ENCODE results near the gene TMSB15B.
"Not testable (repeated sequence)": the region's sequence is repeated elsewhere in the genome, so short reads cannot be mapped to it uniquely, and the experiment has no call there.

Gene TMSB15B

GRCh38 chrX:103949506-103949905, 12.9 kb upstream of the TMSB15B start:
- Histone ChIP-seq H3K9me3 (replicated peaks; ENCODE audit: low read length) (no peaks in the 10 kb centered on the region), H3K36me3 (ENCODE audit: insufficient read depth, low read length) (no peaks in the 10 kb centered on the region), H3K4me2 (ENCODE audit: low read length) (no peak overlapping the region), H3K9ac (ENCODE audit: low read depth, low read length) (no peak overlapping the region), H3K4me1 (ENCODE audit: control insufficient read depth, insufficient read depth, low read length) (no peaks in the 10 kb centered on the region), H3K4me3 (ENCODE audit: low read length) (no peak overlapping the region), H3K27me3 (ENCODE audit: control insufficient read depth, insufficient read depth, low read length) (peaks cover 6% of the 10 kb centered on the region)

- H3K36me3 ChIP-seq (ENCODE audit: insufficient read depth, low read length): no peaks in the 10 kb centered on the region
- no peak overlapping the region for H3K9ac ChIP-seq (ENCODE audit: low read depth, low read length)
- H3K9me3 ChIP-seq (replicated peaks; ENCODE audit: low read length): no peaks in the 10 kb centered on the region
- no peak overlapping the region for H3K4me2 ChIP-seq (ENCODE audit: low read length)
- no peaks in the 10 kb centered on the region for H3K4me1 ChIP-seq (ENCODE audit: control insufficient read depth, insufficient read depth, low read length)
- no peak overlapping the region for H3K4me3 ChIP-seq (ENCODE audit: low read length)
- H3K27me3 ChIP-seq (ENCODE audit: control insufficient read depth, insufficient read depth, low read length): peaks cover 3% of the 10 kb centered on the region
Measured at GRCh38 chrX:103953353-103953752, 9.1 kb upstream of the TMSB15B start.

- H3K9ac ChIP-seq (ENCODE audit: low read depth, low read length): no peak overlapping the region
- peaks cover 3% of the 10 kb centered on the region for H3K27me3 ChIP-seq (ENCODE audit: control insufficient read depth, insufficient read depth, low read length)
- H3K4me1 ChIP-seq (ENCODE audit: control insufficient read depth, insufficient read depth, low read length): no peaks in the 10 kb centered on the region
- H3K9me3 ChIP-seq (replicated peaks; ENCODE audit: low read length): no peaks in the 10 kb centered on the region
- H3K4me2 ChIP-seq (ENCODE audit: low read length): no peak overlapping the region
- no peak overlapping the region for H3K4me3 ChIP-seq (ENCODE audit: low read length)
- no peaks in the 10 kb centered on the region for H3K36me3 ChIP-seq (ENCODE audit: insufficient read depth, low read length)
Measured at GRCh38 chrX:103954259-103954658, 8.2 kb upstream of the TMSB15B start.

GRCh38 chrX:103960599-103960998, 1.8 kb upstream of the TMSB15B start:
- H3K4me2 ChIP-seq (ENCODE audit: low read length); H3K9ac ChIP-seq (ENCODE audit: low read depth, low read length); H3K27me3 ChIP-seq (ENCODE audit: control insufficient read depth, insufficient read depth, low read length); H3K36me3 ChIP-seq (ENCODE audit: insufficient read depth, low read length); H3K4me1 ChIP-seq (ENCODE audit: control insufficient read depth, insufficient read depth, low read length); H3K4me3 ChIP-seq (ENCODE audit: low read length); H3K9me3 ChIP-seq (replicated peaks; ENCODE audit: low read length): not testable (repeated sequence)

- H3K4me2 ChIP-seq (ENCODE audit: low read length); H3K36me3 ChIP-seq (ENCODE audit: insufficient read depth, low read length); H3K9me3 ChIP-seq (replicated peaks; ENCODE audit: low read length); H3K4me1 ChIP-seq (ENCODE audit: control insufficient read depth, insufficient read depth, low read length); H3K4me3 ChIP-seq (ENCODE audit: low read length); H3K9ac ChIP-seq (ENCODE audit: low read depth, low read length); H3K27me3 ChIP-seq (ENCODE audit: control insufficient read depth, insufficient read depth, low read length): not testable (repeated sequence)
Measured at GRCh38 chrX:103983508-103983907, 21.1 kb downstream of the TMSB15B start.

- Histone ChIP-seq H3K27me3 (ENCODE audit: control insufficient read depth, insufficient read depth, low read length) (peaks cover 55% of the 10 kb centered on the region), H3K9ac (ENCODE audit: low read depth, low read length) (no peak overlapping the region), H3K36me3 (ENCODE audit: insufficient read depth, low read length) (no peaks in the 10 kb centered on the region)
Measured at GRCh38 chrX:103999234-103999633, 36.8 kb downstream of the TMSB15B start.

GRCh38 chrX:104008831-104009230, 46.4 kb downstream of the TMSB15B start:
- Histone ChIP-seq H3K36me3 (ENCODE audit: insufficient read depth, low read length) (no peaks in the 10 kb centered on the region), H3K9ac (ENCODE audit: low read depth, low read length) (no peak overlapping the region), H3K27me3 (ENCODE audit: control insufficient read depth, insufficient read depth, low read length) (peaks cover 16% of the 10 kb centered on the region), H3K9me3 (replicated peaks; ENCODE audit: low read length) (no peaks in the 10 kb centered on the region), H3K4me2 (ENCODE audit: low read length) (no peak overlapping the region), H3K4me3 (ENCODE audit: low read length) (no peak overlapping the region), H3K4me1 (ENCODE audit: control insufficient read depth, insufficient read depth, low read length) (no peaks in the 10 kb centered on the region)

More at GRCh38 chrX:103999234-103999633, 36.8 kb downstream of the TMSB15B start:
- no peak overlapping the region for H3K4me3 ChIP-seq (ENCODE audit: low read length)
- H3K9me3 ChIP-seq (replicated peaks; ENCODE audit: low read length): no peaks in the 10 kb centered on the region
- no peak overlapping the region for H3K4me2 ChIP-seq (ENCODE audit: low read length)
- no peaks in the 10 kb centered on the region for H3K4me1 ChIP-seq (ENCODE audit: control insufficient read depth, insufficient read depth, low read length)

GRCh38 chrX:104013158-104013557, 50.7 kb downstream of the TMSB15B start:
- Histone ChIP-seq H3K36me3 (ENCODE audit: insufficient read depth, low read length) (no peaks in the 10 kb centered on the region), H3K4me3 (ENCODE audit: low read length) (no peak overlapping the region), H3K27me3 (ENCODE audit: control insufficient read depth, insufficient read depth, low read length) (peaks cover 4% of the 10 kb centered on the region), H3K4me2 (ENCODE audit: low read length) (no peak overlapping the region), H3K4me1 (ENCODE audit: control insufficient read depth, insufficient read depth, low read length) (no peaks in the 10 kb centered on the region), H3K9ac (ENCODE audit: low read depth, low read length) (no peak overlapping the region), H3K9me3 (replicated peaks; ENCODE audit: low read length) (no peaks in the 10 kb centered on the region)

- Histone ChIP-seq H3K36me3 (ENCODE audit: insufficient read depth, low read length) (no peaks in the 10 kb centered on the region), H3K4me2 (ENCODE audit: low read length) (no peak within 1 kb of the TSS), H3K9ac (ENCODE audit: low read depth, low read length) (no peak within 1 kb of the TSS), H3K4me1 (ENCODE audit: control insufficient read depth, insufficient read depth, low read length) (no peaks in the 10 kb centered on the region), H3K4me3 (ENCODE audit: low read length) (no peak within 1 kb of the TSS), H3K27me3 (ENCODE audit: control insufficient read depth, insufficient read depth, low read length) (peaks cover 4% of the 10 kb centered on the region), H3K9me3 (replicated peaks; ENCODE audit: low read length) (no peaks in the 10 kb centered on the region)
Measured at GRCh38 chrX:104013606-104014005, 51.2 kb downstream of the TMSB15B start, which contains the start of gene H2BW1. H2BW1 (minus strand) TSS chrX:104013708; CDS start chrX:104013576, 132 bp downstream.

- H3K4me2 ChIP-seq (ENCODE audit: low read length); H3K9me3 ChIP-seq (replicated peaks; ENCODE audit: low read length); H3K9ac ChIP-seq (ENCODE audit: low read depth, low read length); H3K4me1 ChIP-seq (ENCODE audit: control insufficient read depth, insufficient read depth, low read length); H3K4me3 ChIP-seq (ENCODE audit: low read length); H3K27me3 ChIP-seq (ENCODE audit: control insufficient read depth, insufficient read depth, low read length); H3K36me3 ChIP-seq (ENCODE audit: insufficient read depth, low read length): not testable (repeated sequence)
Measured at GRCh38 chrX:104015576-104015975, 53.1 kb downstream of the TMSB15B start.
